NCI-H146 treated with DMSO at 0.1 percent for 48 hours (cell line): ENCODE results near the gene PAPPA2.
"Not testable (repeated sequence)": the region's sequence is repeated elsewhere in the genome, so short reads cannot be mapped to it uniquely, and the experiment has no call there.

ENCODE experiments used
- DNase-seq: peaks from one replicate; lab custom pipeline; 2025; ENCODE audit not compliant: unreplicated experiment; lab: John Stamatoyannopoulos, UW

Gene PAPPA2

DNA sequence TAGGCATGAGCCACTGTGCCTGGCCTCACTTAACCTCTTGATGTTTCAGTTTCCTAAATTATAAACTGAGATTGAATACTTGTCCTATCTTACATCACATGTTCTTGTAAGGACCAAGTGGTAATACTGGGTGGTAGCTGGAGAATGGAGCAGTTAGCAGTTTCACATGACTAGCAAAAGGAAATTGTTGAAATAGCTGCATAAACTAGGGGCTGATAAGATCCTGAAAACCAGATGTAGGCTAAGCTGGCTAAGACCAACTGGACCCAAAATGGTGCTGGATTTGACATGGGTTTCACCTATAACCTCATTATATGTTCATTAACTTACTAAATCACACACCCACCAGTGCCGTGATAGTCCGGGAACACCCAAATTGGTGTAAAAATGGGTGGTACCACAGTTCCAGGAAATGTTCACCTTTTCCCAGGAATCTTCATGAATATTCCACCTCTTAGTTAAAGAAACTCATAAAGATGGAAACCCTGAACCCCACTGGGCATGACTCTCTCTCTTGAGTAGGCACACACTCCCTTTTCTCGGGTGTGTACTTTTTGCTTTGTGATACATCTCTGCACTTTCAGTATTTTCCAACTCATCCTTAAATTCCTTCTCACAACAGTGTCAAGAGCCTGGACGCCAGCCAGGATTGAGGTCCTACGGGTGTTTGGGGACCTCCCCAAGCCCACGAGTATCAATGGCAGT, at the start of gene PAPPA2:
TSS of gene PAPPA2 (plus strand) at position 502 of the 705 bp plus-strand sequence. CDS start 93,148 bp downstream, outside the sequence.
- no peak for DNase-seq

DNA sequence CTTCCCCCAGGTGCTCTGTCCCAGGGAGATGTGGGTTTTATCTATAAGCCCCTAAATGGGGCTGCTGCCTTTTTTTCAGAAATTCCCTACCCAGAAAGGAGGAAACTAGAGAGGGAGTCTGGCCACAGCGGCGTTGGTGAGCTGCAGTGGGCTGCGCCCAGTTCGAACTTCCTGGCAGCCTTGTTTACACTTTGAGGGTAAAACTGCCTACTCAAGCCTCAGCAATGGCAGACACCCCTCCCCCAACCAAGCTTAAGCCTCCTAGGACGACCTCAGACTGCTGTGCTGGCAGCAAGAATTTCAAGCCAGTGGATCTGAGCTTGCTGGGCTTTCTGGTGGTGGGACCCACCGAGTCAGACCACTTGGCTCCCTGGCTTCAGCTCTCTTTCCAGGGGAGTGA, 46.2 kb upstream of the PAPPA2 start:
- DNase-seq, result no peak

DNA sequence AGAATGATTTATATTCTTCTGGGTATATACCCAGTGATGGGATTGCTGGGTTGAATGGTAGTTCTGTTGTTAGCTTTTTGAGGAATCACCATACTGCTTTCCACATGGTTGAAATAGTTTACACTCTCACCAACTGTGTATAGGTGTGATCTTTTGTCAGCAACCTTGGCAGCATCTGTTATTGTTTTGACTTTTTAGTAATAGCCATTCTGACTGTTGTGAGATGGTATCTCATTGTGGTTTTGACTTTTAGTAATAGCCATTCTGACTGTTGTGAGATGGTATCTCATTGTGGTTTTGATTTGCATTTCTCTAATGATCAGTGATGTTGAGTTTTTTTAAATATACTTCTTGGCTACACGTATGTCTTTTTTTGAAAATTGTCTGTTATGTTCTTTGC, 43.4 kb upstream of the PAPPA2 start:
- not testable (repeated sequence) for DNase-seq

DNA sequence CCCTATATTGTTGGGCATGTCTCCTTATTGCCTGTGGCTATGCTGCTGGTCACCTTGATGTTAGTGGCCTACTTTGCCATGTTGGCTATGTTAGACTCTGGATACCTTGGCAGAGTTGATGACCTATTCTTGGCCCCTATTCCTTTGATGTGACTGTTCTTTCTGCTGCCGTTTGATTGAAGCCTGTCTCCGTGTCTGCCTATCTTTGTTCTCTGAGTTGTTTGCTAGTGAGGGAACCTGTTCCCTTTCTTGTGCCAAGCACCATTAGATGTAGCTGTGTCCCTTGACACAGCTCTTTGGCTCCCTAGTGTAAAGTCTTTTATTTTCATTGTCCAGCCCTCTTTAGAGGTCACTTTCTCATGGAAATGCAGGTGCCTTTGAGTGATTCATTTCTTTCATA, 28.7 kb upstream of the PAPPA2 start:
- no peak for DNase-seq

DNA sequence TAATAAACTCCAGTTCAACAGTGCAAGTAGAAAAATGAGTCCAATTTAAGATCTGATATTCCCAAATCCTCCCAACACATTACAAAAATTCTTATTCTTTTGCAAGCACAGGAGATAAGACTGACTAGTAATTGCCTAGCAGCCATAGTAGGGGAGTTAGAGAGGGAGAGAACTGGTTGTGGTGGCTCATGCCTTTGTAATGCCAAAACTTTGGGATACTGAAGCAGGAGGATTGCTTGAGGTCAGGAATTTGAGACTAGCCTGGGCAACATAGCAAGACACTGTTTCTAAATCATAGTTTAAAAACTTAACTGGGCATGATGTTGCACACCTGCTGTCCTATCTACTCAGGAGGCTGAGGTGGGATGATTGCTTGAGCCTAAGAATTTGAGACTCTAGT, 26.7 kb upstream of the PAPPA2 start:
- DNase-seq, result no peak

- no peak for DNase-seq
Observed at GRCh38 chr1:176440176-176440575, 22.8 kb upstream of the PAPPA2 start.

DNA sequence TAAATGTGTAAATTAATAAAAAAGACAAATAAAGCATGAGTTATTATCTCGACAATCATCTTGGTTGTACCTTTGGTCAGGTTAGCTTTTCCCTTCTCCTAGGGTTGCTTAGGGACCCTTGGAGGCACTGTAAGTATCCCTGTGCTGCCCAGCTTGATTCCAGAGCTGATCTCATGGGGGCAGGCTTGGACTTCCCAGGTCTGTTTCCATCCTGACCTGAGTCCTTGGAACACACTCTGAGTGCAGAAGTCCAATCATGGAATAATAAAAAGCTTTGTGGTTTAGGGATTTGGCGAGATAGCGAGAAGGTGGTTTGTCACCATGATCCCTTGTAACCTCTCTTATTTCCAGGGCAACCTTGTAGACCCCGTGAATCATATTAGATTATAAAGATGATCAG, 18.7 kb upstream of the PAPPA2 start:
- no peak for DNase-seq

GRCh38 chr1:176445402-176445801, 17.6 kb upstream of the PAPPA2 start:
- DNase-seq, result no peak

DNA sequence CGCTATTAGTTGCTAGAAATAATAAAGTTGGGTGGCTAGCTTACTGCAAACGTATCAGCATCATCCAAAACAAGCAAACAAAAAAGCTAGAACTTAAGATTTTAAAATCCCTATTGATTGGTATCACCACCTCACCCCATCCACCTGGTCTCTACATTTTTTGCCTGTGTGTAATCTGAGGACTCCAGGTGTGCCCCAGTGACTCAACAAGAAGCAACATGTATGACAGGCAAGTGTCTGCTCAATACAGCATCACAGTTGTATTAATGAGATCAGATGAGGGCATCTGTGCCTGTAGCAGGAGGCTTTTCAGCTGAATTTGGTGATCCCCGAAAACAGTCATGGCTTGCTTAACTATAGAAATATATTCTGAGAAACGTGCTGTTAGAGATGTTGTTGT, 14.6 kb upstream of the PAPPA2 start:
- no peak for DNase-seq

DNA sequence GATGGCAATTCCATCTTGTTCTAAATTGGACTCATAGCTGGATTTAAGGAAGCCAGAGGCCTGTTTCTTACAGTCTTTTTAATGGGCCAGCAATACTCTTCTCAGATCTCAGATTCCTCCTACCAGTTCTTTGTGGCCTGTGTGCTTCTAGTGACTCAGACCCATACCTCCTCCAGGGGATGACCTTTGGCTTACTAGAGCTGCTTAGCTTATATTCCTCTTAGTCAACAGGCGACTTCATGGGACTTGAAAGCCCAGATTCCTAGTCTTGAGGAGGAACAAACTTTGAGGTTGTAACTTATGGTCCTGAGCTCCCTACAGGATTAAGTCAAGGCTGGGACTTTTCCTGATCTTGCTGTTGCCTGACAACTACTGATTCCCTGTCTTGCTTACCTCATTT, 12.4 kb upstream of the PAPPA2 start:
- no peak for DNase-seq

GRCh38 chr1:176451741-176452140, 11.2 kb upstream of the PAPPA2 start:
- not testable (repeated sequence) for DNase-seq

GRCh38 chr1:176456795-176457194, 6.2 kb upstream of the PAPPA2 start:
- no peak for DNase-seq

- DNase-seq, result no peak
Observed at GRCh38 chr1:176460544-176461336, 2.2 kb upstream of the PAPPA2 start.

GRCh38 chr1:176461576-176461975, 1.4 kb upstream of the PAPPA2 start:
- DNase-seq, result no peak

DNA sequence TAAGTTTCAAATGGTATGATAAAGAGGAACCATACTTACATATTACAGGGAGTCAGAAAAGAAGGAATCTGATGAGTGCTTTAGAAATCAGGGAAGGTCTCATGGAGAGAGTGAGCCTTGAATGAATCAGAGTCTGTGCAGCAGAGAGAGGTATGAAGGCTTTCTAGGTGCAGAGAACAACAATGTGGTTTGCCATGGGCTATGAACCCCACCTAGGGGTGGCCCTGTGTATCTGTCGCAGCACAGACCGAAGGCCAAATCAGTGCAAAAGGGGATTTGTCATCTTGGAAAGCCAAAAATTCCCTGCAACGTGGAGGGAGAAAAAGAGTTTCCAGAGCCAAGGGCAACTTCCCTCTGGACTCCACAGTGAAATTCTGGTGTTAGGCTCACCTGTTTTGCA, 3.5 kb downstream of the PAPPA2 start:
- no peak for DNase-seq

- DNase-seq, result no peak
Observed at GRCh38 chr1:176469450-176470010, 6.6 kb downstream of the PAPPA2 start.

DNA sequence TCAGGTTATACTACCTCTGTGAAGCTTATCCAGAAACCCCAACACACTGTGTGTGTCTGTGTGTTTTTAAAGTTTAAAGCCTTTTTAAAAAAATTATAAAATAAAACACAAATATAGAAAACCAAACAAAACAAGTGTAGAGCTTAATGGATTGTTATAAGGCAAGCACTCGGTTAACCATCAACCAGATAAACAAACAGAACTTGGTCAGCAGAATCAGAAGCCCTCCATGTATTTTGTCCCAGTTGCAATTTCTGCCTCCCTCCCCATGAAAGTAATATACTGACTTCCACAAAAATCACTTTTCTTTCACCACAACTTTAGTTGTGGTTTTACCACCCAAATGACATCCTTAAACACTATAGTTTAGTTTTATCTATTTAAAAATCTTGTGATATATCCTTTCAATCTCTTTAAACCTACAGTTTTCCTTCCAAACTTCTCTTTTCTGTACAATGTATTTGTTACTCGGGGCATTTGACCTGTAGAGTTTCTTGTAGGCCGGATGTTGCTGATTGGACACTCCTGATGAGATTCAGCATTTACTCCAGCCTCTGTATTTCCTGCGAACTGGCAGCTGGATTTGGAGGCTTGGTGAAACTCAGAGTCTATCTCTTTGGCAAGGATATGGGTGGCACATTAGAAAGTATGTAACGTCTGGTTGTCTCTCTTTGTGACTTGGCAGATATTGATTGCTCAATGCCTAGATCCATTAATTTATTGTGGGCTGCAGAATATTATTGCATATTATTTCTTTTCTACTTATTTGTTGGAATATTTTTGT, 8.6 kb downstream of the PAPPA2 start:
- no peak for DNase-seq

DNA sequence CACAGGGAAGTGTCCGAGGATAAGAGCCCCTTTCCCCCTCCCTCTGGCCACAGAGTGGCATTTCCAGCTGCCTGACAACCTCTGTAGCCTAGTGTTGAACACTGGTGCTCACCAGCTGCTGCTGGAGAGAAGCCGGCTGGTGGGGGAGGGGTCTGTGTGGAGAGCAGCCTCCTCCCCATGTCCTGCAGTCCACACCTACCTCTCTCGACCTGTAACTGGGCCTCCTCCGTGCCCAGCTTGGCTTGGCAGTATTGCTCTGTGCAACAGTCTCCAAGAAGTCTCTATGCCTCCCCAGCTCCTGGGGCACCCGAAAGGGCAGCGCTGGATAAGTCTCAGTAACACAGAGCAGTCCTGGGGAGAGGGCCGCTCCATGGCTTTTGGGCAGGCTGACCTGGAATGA, 17.0 kb downstream of the PAPPA2 start:
- no peak for DNase-seq

GRCh38 chr1:176480750-176481149, 17.8 kb downstream of the PAPPA2 start:
- no peak for DNase-seq

DNA sequence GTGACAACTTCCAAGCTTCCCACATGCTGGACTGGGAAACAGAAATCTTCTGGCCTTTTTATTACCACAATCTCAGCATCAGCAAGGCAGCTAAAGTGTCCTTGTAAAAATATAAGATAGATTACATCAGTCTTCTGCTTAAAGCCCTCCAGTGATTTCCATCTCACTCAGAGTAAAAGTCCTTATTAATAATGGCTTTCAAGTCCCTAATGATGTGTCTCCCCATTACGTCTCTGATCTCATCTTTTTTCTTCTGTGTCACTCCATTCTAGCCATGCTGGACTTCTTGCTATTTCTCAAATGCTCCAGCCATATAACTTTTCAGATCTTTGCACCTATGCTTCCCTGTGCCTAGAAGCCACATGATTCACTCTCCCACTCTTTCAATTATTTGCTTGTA, 22.1 kb downstream of the PAPPA2 start:
- no peak for DNase-seq

DNA sequence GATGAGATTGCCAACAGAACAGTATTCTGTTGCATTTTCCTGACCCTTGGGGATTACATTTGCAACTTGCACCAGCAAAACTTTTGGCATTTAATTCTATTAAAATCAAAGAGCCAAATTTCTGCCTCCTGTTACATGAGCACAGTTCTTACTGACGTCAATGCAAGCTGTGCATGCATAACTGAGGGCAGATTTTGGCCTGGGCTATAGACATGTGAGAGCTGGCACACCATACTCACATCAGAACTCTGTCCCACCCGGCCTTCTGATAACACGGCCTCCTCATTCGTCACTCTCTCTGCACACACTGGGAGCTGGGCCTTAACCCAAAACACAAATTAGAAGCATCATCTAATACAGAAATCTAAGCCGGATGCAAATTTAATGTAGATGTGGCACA, 31.5 kb downstream of the PAPPA2 start:
- no peak for DNase-seq
